GM10266 (cell line): ENCODE results near the gene NQO2.

Experiments used
- DNase-seq: peaks from one replicate; pipeline ENCODE4 v3.0.0; 2012; ENCODE audit errors: extremely low spot score
- TF ChIP-seq, protein P1 (sequence below): IDR thresholded peaks from 2 replicates; pipeline ENCODE4 v1.5.1; 2012; ENCODE audit warnings: mild to moderate bottlenecking, low read depth; ENCODE audit not compliant: control insufficient read depth, insufficient read depth; ENCODE audit errors: missing control alignments

The NQO2 gene

DNA sequence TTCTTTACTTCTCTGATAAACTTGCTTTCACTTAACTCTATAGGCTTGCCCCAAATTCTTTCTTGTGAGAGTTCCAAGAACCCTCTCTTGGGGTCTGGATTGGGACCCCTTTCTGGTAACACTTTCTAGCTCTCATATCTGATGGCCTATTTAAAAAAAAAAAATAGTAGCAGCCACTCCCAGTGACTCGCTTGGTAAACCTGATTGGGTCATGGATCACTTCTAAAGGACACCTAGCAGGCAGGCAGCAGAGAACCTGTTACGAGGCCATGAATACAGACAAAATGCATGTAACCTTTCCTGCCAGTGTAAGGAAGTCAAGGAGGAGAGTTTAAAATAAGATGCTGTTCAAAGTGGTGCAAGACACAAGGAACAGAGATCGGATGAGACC, 19.2 kb upstream of the NQO2 start:
- no peak for DNase-seq
- TF ChIP-seq, protein P1, sequence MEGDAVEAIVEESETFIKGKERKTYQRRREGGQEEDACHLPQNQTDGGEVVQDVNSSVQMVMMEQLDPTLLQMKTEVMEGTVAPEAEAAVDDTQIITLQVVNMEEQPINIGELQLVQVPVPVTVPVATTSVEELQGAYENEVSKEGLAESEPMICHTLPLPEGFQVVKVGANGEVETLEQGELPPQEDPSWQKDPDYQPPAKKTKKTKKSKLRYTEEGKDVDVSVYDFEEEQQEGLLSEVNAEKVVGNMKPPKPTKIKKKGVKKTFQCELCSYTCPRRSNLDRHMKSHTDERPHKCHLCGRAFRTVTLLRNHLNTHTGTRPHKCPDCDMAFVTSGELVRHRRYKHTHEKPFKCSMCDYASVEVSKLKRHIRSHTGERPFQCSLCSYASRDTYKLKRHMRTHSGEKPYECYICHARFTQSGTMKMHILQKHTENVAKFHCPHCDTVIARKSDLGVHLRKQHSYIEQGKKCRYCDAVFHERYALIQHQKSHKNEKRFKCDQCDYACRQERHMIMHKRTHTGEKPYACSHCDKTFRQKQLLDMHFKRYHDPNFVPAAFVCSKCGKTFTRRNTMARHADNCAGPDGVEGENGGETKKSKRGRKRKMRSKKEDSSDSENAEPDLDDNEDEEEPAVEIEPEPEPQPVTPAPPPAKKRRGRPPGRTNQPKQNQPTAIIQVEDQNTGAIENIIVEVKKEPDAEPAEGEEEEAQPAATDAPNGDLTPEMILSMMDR, result no peak

DNA sequence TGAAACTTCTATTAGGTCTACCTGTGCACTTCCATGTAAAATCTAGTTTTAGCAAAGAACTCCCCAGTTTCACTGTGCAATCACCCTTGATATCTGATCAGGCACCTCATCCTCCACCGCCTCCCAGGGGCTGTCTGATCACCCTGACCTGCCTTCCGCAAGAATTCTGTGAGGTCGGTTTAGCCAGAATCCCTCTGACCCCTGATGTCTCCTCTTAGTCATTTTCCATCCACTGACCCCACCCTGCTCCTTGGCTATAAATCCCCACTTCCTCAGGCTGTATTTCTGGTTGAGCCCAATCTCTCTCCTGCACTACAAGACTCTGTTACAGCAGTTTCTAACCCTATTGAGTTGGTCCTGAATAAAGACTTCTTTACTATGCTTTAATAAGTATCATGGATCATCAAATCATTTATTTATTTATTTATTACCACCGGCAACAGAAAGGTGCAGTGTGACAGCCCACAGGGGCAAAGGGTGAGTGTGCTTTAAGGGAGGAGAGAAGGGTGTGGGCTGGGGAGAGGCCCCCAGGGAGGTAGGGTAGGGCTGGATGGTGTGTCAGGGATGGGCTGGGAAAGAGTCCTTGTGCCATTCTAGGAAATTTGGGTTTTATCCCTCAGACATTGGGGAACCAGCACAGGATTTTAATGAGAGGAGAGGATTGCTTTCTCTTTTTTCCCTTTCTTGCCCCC, 17.1 kb upstream of the NQO2 start:
- TF ChIP-seq, protein P1, result no peak
- DNase-seq, result no peak

DNA sequence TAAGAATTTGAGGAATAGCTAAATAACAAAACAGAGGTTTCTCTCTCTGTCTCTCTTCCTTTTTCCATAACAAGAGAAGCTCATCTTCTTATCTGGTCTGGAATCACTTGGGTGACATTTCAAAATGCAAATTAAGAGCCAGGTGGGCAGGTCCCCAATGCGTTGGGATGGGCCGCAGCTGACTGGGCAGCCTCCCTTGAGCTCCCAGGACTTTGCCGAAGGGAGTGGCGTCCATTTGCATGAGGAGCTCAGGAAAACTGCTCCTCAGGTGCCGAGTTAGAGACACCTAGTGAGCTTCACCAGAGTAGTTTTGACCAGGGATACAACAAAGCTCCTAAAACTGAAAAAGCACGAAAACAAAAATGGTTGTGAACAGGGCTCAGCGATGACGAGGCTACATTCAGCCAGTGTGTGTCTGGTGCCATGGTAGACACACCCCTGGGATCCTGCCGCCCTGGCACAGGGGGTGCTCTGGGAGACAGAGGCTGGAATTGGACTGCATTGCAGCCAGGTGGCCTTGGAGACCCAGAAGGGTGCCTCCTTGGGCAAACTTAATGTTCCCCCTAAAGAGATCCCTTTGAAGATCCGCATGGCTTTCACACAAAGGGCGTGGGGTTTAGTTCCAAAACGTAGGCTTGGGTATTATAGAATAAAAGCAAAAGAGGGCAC, 14.8 kb upstream of the NQO2 start:
- TF ChIP-seq, protein P1, result no peak

DNA sequence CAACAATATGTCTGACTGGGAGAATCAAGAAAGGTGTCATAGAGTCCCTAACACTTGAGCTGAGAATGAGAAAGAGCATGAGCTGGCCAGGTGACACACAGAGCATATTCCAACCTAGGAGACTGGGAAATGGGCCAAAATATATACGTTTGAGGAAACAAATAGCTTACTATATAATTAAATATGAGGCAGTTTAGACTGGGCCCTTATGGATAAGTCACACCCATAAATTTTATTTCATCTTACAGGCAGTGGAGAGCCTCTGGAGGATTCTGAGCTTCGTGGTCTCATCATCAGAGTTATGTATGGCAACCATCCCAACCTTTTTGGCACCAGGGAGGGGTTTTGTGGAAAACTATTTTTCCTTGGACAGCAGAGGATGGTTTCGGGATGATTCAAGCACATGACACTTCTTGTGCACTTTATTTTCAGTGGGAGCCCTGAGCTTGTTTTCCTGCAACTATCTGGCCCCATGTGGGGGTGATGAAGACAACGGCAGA, 12.9 kb upstream of the NQO2 start:
- DNase-seq, result no peak
- TF ChIP-seq, protein P1, result no peak

More for the DNA sequence above, 14.8 kb upstream of the NQO2 start:
- DNase-seq, result no peak

DNA sequence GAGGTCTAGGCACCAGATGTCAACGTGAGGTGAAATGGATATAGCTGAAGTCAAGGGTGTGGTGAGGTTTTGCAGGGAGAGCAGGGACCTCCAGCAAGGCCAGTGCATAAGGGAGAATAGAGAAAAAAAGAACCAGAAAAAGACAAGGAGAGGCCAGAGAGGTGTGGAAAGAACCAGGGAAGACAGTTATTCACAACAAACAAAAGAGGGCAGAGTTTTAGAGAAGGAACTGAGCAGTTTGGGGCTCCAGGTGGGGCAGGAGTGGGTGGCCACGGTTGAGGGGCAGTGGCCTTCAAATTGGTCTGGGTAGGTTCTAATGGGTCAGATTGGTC, 11.6 kb upstream of the NQO2 start:
- TF ChIP-seq, protein P1, result no peak
- no peak for DNase-seq

DNA sequence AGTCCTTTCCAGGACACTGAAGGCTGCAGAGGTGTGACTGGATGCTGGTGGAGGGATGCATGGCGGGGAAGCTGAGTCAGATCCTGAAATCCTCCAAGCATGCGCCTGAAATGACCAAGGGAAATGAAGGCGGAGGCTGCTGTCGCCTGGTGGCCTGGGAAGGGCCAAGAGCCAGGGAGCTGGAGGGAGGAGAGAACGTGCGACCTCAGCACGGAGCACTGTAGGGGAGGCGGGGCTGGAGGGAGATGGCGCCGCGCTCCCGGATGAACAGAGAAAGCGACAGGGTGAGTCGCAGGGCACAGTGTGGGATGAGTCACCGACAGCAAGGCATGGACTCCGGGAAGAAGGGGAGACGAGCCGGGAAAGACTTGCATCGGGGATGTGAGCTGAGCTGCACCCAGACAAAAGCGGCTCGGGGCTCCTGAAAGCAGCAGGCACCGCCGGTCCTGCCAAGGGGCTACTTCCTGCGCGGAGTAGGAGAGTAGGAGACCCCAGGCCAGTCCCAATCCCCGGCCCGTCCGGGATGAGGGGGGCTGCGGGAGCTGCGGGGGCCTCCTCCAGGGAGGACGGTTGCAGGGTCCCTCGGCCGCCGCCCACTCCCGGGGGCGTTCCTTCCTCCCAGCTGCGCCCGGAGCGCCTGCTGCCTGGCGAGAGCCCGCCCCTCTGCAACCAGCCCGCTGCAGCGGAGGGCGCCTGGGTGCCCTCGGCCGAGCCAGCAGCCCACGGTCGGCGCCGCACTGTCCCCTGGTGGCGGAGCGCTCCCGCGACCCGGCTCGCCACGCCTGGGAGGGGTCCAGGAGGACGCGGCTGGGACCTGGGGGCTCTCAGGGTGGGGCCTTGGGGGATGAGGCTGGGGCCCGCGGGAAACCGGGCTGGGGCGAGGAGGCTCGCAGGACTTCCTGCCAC, 11.0 kb upstream of the NQO2 start:
- TF ChIP-seq, protein P1, result peak; percentile 82
- peak; percentile 73 for DNase-seq
